Thyroid gland (tissue), 4 donors: ENCODE data around the gene ELP2. TPM values are rescaled to one million over a fixed set of nuclear protein-coding genes. Genes with fewer than 3 reads are reported as not detected.

ENCODE experiments used
- DNase-seq, 2 donors: peaks; one replicate each; pipeline ENCODE4 v3.0.0-alpha.2; 2019
- H3K27ac ChIP-seq, 3 donors: fragments of 200-600 bp; sonication (generic); 1 replicate in 2 of 3; 2 replicates in 1 of 3; pipeline ENCODE4 v1.5.1; 2016 to 2019; ENCODE audit warnings: mild to moderate bottlenecking in 1 of 3, moderate library complexity in 1 of 3
- H3K27me3 ChIP-seq: fragments of 200-600 bp; sonication (generic); one replicate; pipeline ENCODE4 v1.5.1; 2019
- H3K36me3 ChIP-seq, 2 donors: fragments of 200-600 bp; sonication (generic); one replicate each; pipeline ENCODE4 v1.5.1; 2016 to 2019
- H3K4me1 ChIP-seq, 2 donors: fragments of 200-600 bp; sonication (generic); one replicate each; pipeline ENCODE4 v1.5.1; 2017 to 2019
- H3K4me3 ChIP-seq, 3 donors: fragments of 200-600 bp; sonication (generic); replicated peaks in 1 of 3; 1 replicate in 2 of 3; 2 replicates in 1 of 3; pipeline ENCODE4 v1.5.1; 2016; ENCODE audit warnings: mild to moderate bottlenecking in 1 of 3
- H3K9me3 ChIP-seq: fragments of 200-600 bp; sonication (generic); one replicate; pipeline ENCODE4 v1.5.1; 2017
- CTCF ChIP-seq, 6 experiments: fragments of 200-600 bp in 3 of 6; fragments of 450-650 bp in 3 of 6; sonication (generic) in 3 of 6; IDR thresholded peaks; one replicate each; pipeline ENCODE4 v1.5.1; 2016 to 2019; ENCODE audit warnings: antibody characterized with exemption in 6 of 6, mild to moderate bottlenecking in 2 of 6, inconsistent platforms in 1 of 6, moderate library complexity in 1 of 6
- POLR2A ChIP-seq, 2 donors: fragments of 450-650 bp; IDR thresholded peaks; one replicate each; pipeline ENCODE4 v1.6.1; 2017; ENCODE audit warnings: antibody characterized with exemption in 2 of 2, mild to moderate bottlenecking in 2 of 2, moderate library complexity in 1 of 2
- WGBS, 2 donors: methylation state at CpG; one replicate each; pipeline ENCODE4 v1.1.5; 2017; 5-methylcytosine and 5-hydroxymethylcytosine counted together
- intact Hi-C: fragments of 100-400 bp; cut with DNase I; formaldehyde crosslinking; loops from one replicate; pipeline ENCODE4 v1.15.1; 2023
- total RNA-seq, 4 donors: library from RNA; depleted of rRNA; stranded (reverse); fragments of >200 nt; gene quantifications; one replicate each; pipeline ENCODE4 v1.2.3, GENCODE V29; 2016

Gene ELP2
- total RNA-seq, 4 donors from 2014 or later: 50.5 to 93.2 (median 61.4) TPM

- intact Hi-C loops: loop anchor here (5.0 kb wide), 1 partner anchor 56 kb away; no protein-coding TSS in a partner anchor
- no peak for TF ChIP-seq CTCF (IDR thresholded peaks at IDR 0.05)
- TF ChIP-seq POLR2A (IDR thresholded peaks at IDR 0.05): no peak
- H3K27me3 ChIP-seq: no peaks in the 10 kb centered on the region
- peak overlapping the region; percentile 91 to 99 (median 94) for H3K4me3 ChIP-seq
- H3K27ac ChIP-seq: no peak overlapping the region
- WGBS, 2 donors: 41 to 42% methylated on average over 15 of the region's 15 CpGs
- DNase-seq: no peak
- no peaks in the 10 kb centered on the region for H3K9me3 ChIP-seq
- H3K36me3 ChIP-seq: no peaks in the 10 kb centered on the region
- peaks cover 12 to 27% of the 10 kb centered on the region in 2 donors for H3K4me1 ChIP-seq
These were observed 1.7 kb upstream of the ELP2 start for GRCh38 chr18:36127836-36128529.

- WGBS, 2 donors: 2% methylated on average over 12 of the region's 12 CpGs
- Histone ChIP-seq H3K4me3 (peak overlapping the region; percentile 91 to 99 (median 94)), H3K27ac (peak overlapping the region in 1 of 3 donors; percentile 99), H3K36me3 (no peaks in the 10 kb centered on the region), H3K27me3 (no peaks in the 10 kb centered on the region), H3K9me3 (no peaks in the 10 kb centered on the region), H3K4me1 (peaks cover 12 to 27% of the 10 kb centered on the region in 2 donors)
- DNase-seq: peak; percentile 20 to 34
- no peak for TF ChIP-seq POLR2A (IDR thresholded peaks at IDR 0.05)
- TF ChIP-seq CTCF (IDR thresholded peaks at IDR 0.05): no peak
- intact Hi-C loops: loop anchor here (5.0 kb wide), 1 partner anchor 56 kb away; no protein-coding TSS in a partner anchor
These were observed 1.2 kb upstream of the ELP2 start for GRCh38 chr18:36128530-36128870.

- Histone ChIP-seq H3K27ac (peak overlapping the region; percentile 98 to 100 (median 99)), H3K4me1 (peaks cover 12 to 27% of the 10 kb centered on the region in 2 donors), H3K4me3 (peak overlapping the region; percentile 91 to 99 (median 94)), H3K36me3 (no peaks in the 10 kb centered on the region), H3K27me3 (no peaks in the 10 kb centered on the region), H3K9me3 (no peaks in the 10 kb centered on the region)
- WGBS, 2 donors: 3% methylated on average over 5 to 10 of the region's 37 CpGs
- intact Hi-C loops: loop anchor here (5.0 kb wide), 1 partner anchor 57 kb away; no protein-coding TSS in a partner anchor
- TF ChIP-seq CTCF (IDR thresholded peaks at IDR 0.05): no peak
- peak in 1 of 2 donors; percentile 54 for TF ChIP-seq POLR2A (IDR thresholded peaks at IDR 0.05)
- DNase-seq: no peak
These were observed 796 bp upstream of the ELP2 start for GRCh38 chr18:36128907-36129299.

GRCh38 chr18:36130039-36130831 lies 536 bp downstream of the ELP2 start:
- intact Hi-C loops: no loop called here
- no peak for DNase-seq
- H3K9me3 ChIP-seq: no peaks in the 10 kb centered on the region
- no peak for TF ChIP-seq CTCF (IDR thresholded peaks at IDR 0.05)
- no peak for TF ChIP-seq POLR2A (IDR thresholded peaks at IDR 0.05)
- H3K36me3 ChIP-seq: no peaks in the 10 kb centered on the region
- peaks cover 12 to 27% of the 10 kb centered on the region in 2 donors for H3K4me1 ChIP-seq
- peak overlapping the region; percentile 98 to 100 (median 99) for H3K27ac ChIP-seq
- peak overlapping the region; percentile 91 to 99 (median 94) for H3K4me3 ChIP-seq
- no peaks in the 10 kb centered on the region for H3K27me3 ChIP-seq
- WGBS, 2 donors: 2 to 6% methylated on average over 14 to 30 of the region's 30 CpGs
